SK-N-SH (cell line): ENCODE measurements around the gene RCSD1. TPM values are rescaled to one million over a fixed set of nuclear protein-coding genes. Genes with fewer than 3 reads are reported as not detected.

Experiments
- CTCF ChIA-PET: fragments of 300-600, 350-600 bp; formaldehyde crosslinking; extraction: SDS; loops from one replicate; lab custom pipeline; 2021; lab: Yijun Ruan, JAX
- POLR2A ChIA-PET: fragments of 350-600 bp; sonication (Branson Sonifier 250); formaldehyde crosslinking; extraction: SDS; loops from one replicate; lab custom pipeline; 2020; ENCODE audit warnings: antibody characterized with exemption, inconsistent platforms; lab: Yijun Ruan, JAX
- DNase-seq: peaks from one replicate; pipeline ENCODE4 v3.0.0; 2012
- H2AFZ ChIP-seq: fragments of 200-600 bp; sonication (generic); 2 replicates; pipeline ENCODE4 v1.8.1; 2016; ENCODE audit warnings: antibody characterized with exemption, mild to moderate bottlenecking, low read depth
- H3F3A ChIP-seq: fragments of 200-600 bp; sonication (generic); replicated peaks from 2 replicates; pipeline ENCODE3; 2016; ENCODE audit warnings: antibody characterized with exemption, mild to moderate bottlenecking; ENCODE audit not compliant: insufficient read depth
- H3K27ac ChIP-seq, 2 experiments: fragments of 200-500 bp in 1 of 2; fragments of 200-600 bp in 1 of 2; sonication (Bioruptor generic) in 1 of 2; sonication (generic), shearing (Covaris generic) in 1 of 2; 2 replicates each; pipeline versions ENCODE4 v1.5.1 to v1.6.1; 2014 to 2016; ENCODE audit warnings: low read depth in 2 of 2, inconsistent platforms in 1 of 2, low read length in 1 of 2, mild to moderate bottlenecking in 1 of 2, mixed read lengths in 1 of 2
- H3K27me3 ChIP-seq: fragments of 200-600 bp; sonication (generic), shearing (Covaris generic); 2 replicates; pipeline ENCODE4 v1.6.1; 2016; ENCODE audit warnings: mixed run types; ENCODE audit not compliant: insufficient read depth
- H3K36me3 ChIP-seq, 2 experiments: fragments of 200-500 bp in 1 of 2; fragments of 200-600 bp in 1 of 2; sonication (Bioruptor generic) in 1 of 2; sonication (generic) in 1 of 2; replicated peaks in 1 of 2; 2 replicates each; pipeline versions ENCODE3 to v1.5.1; 2014 to 2016; ENCODE audit warnings: low read length in 1 of 2, mild to moderate bottlenecking in 1 of 2; ENCODE audit not compliant: insufficient read depth in 2 of 2, control insufficient read depth in 1 of 2
- H3K4me1 ChIP-seq, 2 experiments: fragments of 200-500 bp in 1 of 2; fragments of 200-600 bp in 1 of 2; sonication (Bioruptor generic) in 1 of 2; sonication (generic), shearing (Covaris generic) in 1 of 2; 2 replicates each; pipeline versions ENCODE4 v1.5.1 to v1.6.1; 2014 to 2016; ENCODE audit warnings: low read depth in 1 of 2, low read length in 1 of 2, mixed run types in 1 of 2; ENCODE audit not compliant: insufficient read depth in 2 of 2, control insufficient read depth in 1 of 2
- H3K4me2 ChIP-seq: fragments of 200-600 bp; sonication (generic), shearing (Covaris generic); 2 replicates; pipeline ENCODE4 v1.6.1; 2017; ENCODE audit warnings: mixed run types
- H3K4me3 ChIP-seq, 2 experiments: fragments of 200-500 bp in 1 of 2; fragments of 200-600 bp in 1 of 2; sonication (Bioruptor generic) in 1 of 2; sonication (generic), shearing (Covaris generic) in 1 of 2; 2 replicates each; pipeline versions ENCODE4 v1.5.1 to v1.8.1; 2014 to 2016; ENCODE audit warnings: low read depth in 2 of 2, inconsistent platforms in 1 of 2, low read length in 1 of 2, mild to moderate bottlenecking in 1 of 2, mixed read lengths in 1 of 2, moderate library complexity in 1 of 2
- H3K79me2 ChIP-seq: fragments of 200-600 bp; sonication (generic); 2 replicates; pipeline ENCODE4 v1.8.1; 2017; ENCODE audit warnings: mild to moderate bottlenecking; ENCODE audit not compliant: insufficient read depth
- H3K9ac ChIP-seq: fragments of 200-600 bp; sonication (generic); 2 replicates; pipeline ENCODE4 v1.6.1; 2017; ENCODE audit warnings: mixed run types
- H3K9me2 ChIP-seq: fragments of 200-600 bp; sonication (generic); 2 replicates; pipeline ENCODE4 v1.6.1; 2017; ENCODE audit warnings: mixed run types
- H3K9me3 ChIP-seq: fragments of 200-600 bp; sonication (generic); 2 replicates; pipeline ENCODE4 v1.6.1; 2017; ENCODE audit warnings: mixed run types, mild to moderate bottlenecking, moderate library complexity
- H4K20me1 ChIP-seq: fragments of 200-600 bp; sonication (generic); 2 replicates; pipeline ENCODE4 v1.6.1; 2017; ENCODE audit warnings: mild to moderate bottlenecking, mixed run types; ENCODE audit not compliant: insufficient read depth
- CTCF ChIP-seq: fragments of 200-600 bp; sonication (generic); IDR thresholded peaks from 2 replicates; pipeline ENCODE4 v1.6.1; 2017; ENCODE audit warnings: antibody characterized with exemption, mild to moderate bottlenecking, moderate library complexity
- ELF1 ChIP-seq: IDR thresholded peaks from 2 replicates; pipeline ENCODE4 v1.4.0; 2012
- EP300 ChIP-seq, 2 experiments: IDR thresholded peaks; 2 replicates each; pipeline versions ENCODE4 v1.4.0 to v1.6.1; 2012; ENCODE audit warnings: borderline replicate concordance in 1 of 2, low read depth in 1 of 2, low read length in 1 of 2
- EZH2phosphoT487 ChIP-seq: fragments of 200-600 bp; sonication (generic); IDR thresholded peaks from 2 replicates; pipeline ENCODE4 v1.6.1; 2017; ENCODE audit warnings: low read depth, mixed run types, mild to moderate bottlenecking, antibody characterized with exemption, moderate library complexity, borderline replicate concordance
- FOXJ3 ChIP-seq: sonication (generic); formaldehyde crosslinking; IDR thresholded peaks from 2 replicates; pipeline ENCODE4 v1.5.1; 2020; ENCODE audit warnings: mild to moderate bottlenecking, missing genetic modification reagents
- GABPA ChIP-seq: IDR thresholded peaks from 2 replicates; pipeline ENCODE4 v1.4.0; 2012; ENCODE audit warnings: low read depth, mild to moderate bottlenecking
- GATA2 ChIP-seq: sonication (generic); formaldehyde crosslinking; IDR thresholded peaks from 2 replicates; pipeline ENCODE4 v1.5.0; 2020; ENCODE audit warnings: mild to moderate bottlenecking, missing genetic modification reagents
- MEF2A ChIP-seq: IDR thresholded peaks from 2 replicates; pipeline ENCODE4 v1.4.0; 2012; ENCODE audit warnings: low read depth, borderline replicate concordance
- MXI1 ChIP-seq: IDR thresholded peaks from 2 replicates; pipeline ENCODE4 v1.6.1; 2012; ENCODE audit warnings: mild to moderate bottlenecking, low read depth, low read length, improper control_type of control experiment
- NFIC ChIP-seq: IDR thresholded peaks from 2 replicates; pipeline ENCODE4 v1.4.0; 2012; ENCODE audit warnings: borderline replicate concordance
- POLR2AphosphoS5 ChIP-seq: IDR thresholded peaks from 2 replicates; pipeline ENCODE4 v1.6.1; 2012; ENCODE audit warnings: low read depth, low read length
- RAD21 ChIP-seq: IDR thresholded peaks from 2 replicates; pipeline ENCODE4 v1.6.1; 2012; ENCODE audit warnings: mild to moderate bottlenecking, low read length
- RFX5 ChIP-seq: IDR thresholded peaks from 2 replicates; pipeline ENCODE4 v1.6.1; 2012; ENCODE audit warnings: mild to moderate bottlenecking, improper control_type of control experiment, low read length
- SMC3 ChIP-seq: IDR thresholded peaks from 2 replicates; pipeline ENCODE4 v1.6.1; 2012; ENCODE audit warnings: low read depth, low read length, improper control_type of control experiment
- USF2 ChIP-seq: fragments of 150-350 bp; IDR thresholded peaks from 2 replicates; pipeline ENCODE4 v1.6.1; 2017; ENCODE audit warnings: antibody characterized with exemption, low read length, low read depth, borderline replicate concordance
- YY1 ChIP-seq: IDR thresholded peaks from 2 replicates; pipeline ENCODE4 v1.4.0; 2012; ENCODE audit warnings: low read depth, mild to moderate bottlenecking
- WGBS: methylation state at CpG from one replicate; pipeline ENCODE4 v1.1.6; 2017; ENCODE audit warnings: low lambda C conversion rate; 5-methylcytosine and 5-hydroxymethylcytosine counted together
- polyA plus RNA-seq, 3 experiments: library from polyadenylated mRNA; depleted of rRNA; stranded (reverse); fragments of >200 nt; gene quantifications; 2 replicates each; pipeline ENCODE4 v1.2.3, GENCODE V29; 2012
- TF ChIP-seq, protein P1 (sequence below): IDR thresholded peaks from 2 replicates; pipeline ENCODE4 v1.4.0; 2012; ENCODE audit warnings: low read depth, borderline replicate concordance
- TF ChIP-seq, protein P2 (sequence below): IDR thresholded peaks from 2 replicates; pipeline ENCODE4 v1.6.1; 2012; ENCODE audit warnings: mild to moderate bottlenecking, low read depth, low read length, moderate library complexity

RCSD1 gene
- polyA plus RNA-seq, 1 of the 3 experiments (the other 2 are of a cell fraction) = 0.02 TPM

- TF ChIP-seq, protein P1, sequence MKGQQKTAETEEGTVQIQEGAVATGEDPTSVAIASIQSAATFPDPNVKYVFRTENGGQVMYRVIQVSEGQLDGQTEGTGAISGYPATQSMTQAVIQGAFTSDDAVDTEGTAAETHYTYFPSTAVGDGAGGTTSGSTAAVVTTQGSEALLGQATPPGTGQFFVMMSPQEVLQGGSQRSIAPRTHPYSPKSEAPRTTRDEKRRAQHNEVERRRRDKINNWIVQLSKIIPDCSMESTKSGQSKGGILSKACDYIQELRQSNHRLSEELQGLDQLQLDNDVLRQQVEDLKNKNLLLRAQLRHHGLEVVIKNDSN = no peak
- TF ChIP-seq EP300 (IDR thresholded peaks at IDR 0.05; ENCODE audit: borderline replicate concordance in 1 of 2, low read depth in 1 of 2, low read length in 1 of 2) (no peak), YY1 (no peak), GATA2 (no peak), GABPA (no peak), RAD21 (no peak)
Measured at GRCh38 chr1:167737169-167737568, 107.1 kb downstream of the RCSD1 start (continued).

- Histone ChIP-seq H2AFZ (no peak overlapping the region), H3K4me1 (no peaks in the 10 kb centered on the region), H3K79me2 (peaks cover 93% of the 10 kb centered on the region; the same call in 1 of the 2 replicates), H3K27ac (no peak overlapping the region), H3K4me3 (no peak overlapping the region), H3K27me3 (no peaks in the 10 kb centered on the region), H3K9ac (no peak overlapping the region), H3F3A (peaks cover 7% of the 10 kb centered on the region), H3K9me2 (no peaks in the 10 kb centered on the region), H4K20me1 (peaks cover 8% of the 10 kb centered on the region; the same call in 1 of the 2 replicates), H3K9me3 (no peaks in the 10 kb centered on the region), H3K4me2 (no peak overlapping the region), H3K36me3 (peaks cover 0 to 6% of the 10 kb centered on the region in 2 experiments)
- DNase-seq = no peak
- POLR2A ChIA-PET = no interaction called here
- CTCF ChIA-PET = interaction anchor here (1.3 to 1.6 kb wide), 2 partner anchors 15 to 23 kb away, joined by 3 to 5 read pairs; no protein-coding TSS in a partner anchor
- WGBS = 97% methylated on average over 8 of the region's 8 CpGs
- no peak for TF ChIP-seq YY1
Measured at GRCh38 chr1:167738158-167738557, 108.1 kb downstream of the RCSD1 start.

DNA sequence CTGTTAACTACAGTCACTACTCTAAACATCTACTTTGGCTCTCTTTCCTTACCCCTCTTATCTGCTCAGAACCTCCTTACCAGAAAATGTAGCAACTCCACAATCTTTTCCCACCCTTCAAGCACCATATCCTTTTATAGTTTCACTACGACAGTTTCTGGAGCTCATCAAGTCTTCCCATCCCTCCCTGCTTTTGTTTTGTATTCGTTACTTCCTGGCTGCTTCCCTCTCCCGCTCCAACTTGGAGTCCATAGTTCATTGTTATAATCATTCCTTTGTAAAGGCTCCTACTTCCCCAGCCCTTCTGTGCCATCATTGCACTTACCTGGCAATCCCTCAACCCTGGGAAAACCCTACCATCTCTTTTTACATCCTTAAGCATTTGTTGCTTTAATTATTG is 109.7 kb downstream of the RCSD1 start:
- peaks cover 0 to 2% of the 10 kb centered on the region in 2 experiments for H3K36me3 ChIP-seq
- H3K4me1 ChIP-seq = no peaks in the 10 kb centered on the region
- H3K4me2 ChIP-seq = no peak overlapping the region
- H3K9ac ChIP-seq = no peak overlapping the region
- ChIA-PET POLR2A (no interaction called here), CTCF (interaction anchor here (1.0 kb wide), 1 partner anchor 18 kb away, joined by 3 read pairs; the partner anchor contains the start of gene MPZL1)
- H3F3A ChIP-seq = peaks cover 6% of the 10 kb centered on the region
- no peak for DNase-seq
- peaks cover 19% of the 10 kb centered on the region for H4K20me1 ChIP-seq
- H3K79me2 ChIP-seq = peaks cover 97% of the 10 kb centered on the region
- H2AFZ ChIP-seq = no peak overlapping the region
- H3K27ac ChIP-seq = no peak overlapping the region
- no peaks in the 10 kb centered on the region for H3K9me3 ChIP-seq
- H3K27me3 ChIP-seq = no peaks in the 10 kb centered on the region
- no peaks in the 10 kb centered on the region for H3K9me2 ChIP-seq
- H3K4me3 ChIP-seq = no peak overlapping the region
- WGBS = 95% methylated on average over 3 of the region's 3 CpGs
- TF ChIP-seq MEF2A (no peak), CTCF (no peak), ELF1 (no peak), POLR2AphosphoS5 (no peak), SMC3 (no peak), GABPA (no peak), RFX5 (no peak), MXI1 (no peak), EP300 (IDR thresholded peaks at IDR 0.05; ENCODE audit: borderline replicate concordance in 1 of 2, low read depth in 1 of 2, low read length in 1 of 2) (no peak), USF2 (no peak), FOXJ3 (CRISPR knock-in tag) (no peak), EZH2phosphoT487 (no peak), NFIC (no peak)
- TF ChIP-seq, protein P2, sequence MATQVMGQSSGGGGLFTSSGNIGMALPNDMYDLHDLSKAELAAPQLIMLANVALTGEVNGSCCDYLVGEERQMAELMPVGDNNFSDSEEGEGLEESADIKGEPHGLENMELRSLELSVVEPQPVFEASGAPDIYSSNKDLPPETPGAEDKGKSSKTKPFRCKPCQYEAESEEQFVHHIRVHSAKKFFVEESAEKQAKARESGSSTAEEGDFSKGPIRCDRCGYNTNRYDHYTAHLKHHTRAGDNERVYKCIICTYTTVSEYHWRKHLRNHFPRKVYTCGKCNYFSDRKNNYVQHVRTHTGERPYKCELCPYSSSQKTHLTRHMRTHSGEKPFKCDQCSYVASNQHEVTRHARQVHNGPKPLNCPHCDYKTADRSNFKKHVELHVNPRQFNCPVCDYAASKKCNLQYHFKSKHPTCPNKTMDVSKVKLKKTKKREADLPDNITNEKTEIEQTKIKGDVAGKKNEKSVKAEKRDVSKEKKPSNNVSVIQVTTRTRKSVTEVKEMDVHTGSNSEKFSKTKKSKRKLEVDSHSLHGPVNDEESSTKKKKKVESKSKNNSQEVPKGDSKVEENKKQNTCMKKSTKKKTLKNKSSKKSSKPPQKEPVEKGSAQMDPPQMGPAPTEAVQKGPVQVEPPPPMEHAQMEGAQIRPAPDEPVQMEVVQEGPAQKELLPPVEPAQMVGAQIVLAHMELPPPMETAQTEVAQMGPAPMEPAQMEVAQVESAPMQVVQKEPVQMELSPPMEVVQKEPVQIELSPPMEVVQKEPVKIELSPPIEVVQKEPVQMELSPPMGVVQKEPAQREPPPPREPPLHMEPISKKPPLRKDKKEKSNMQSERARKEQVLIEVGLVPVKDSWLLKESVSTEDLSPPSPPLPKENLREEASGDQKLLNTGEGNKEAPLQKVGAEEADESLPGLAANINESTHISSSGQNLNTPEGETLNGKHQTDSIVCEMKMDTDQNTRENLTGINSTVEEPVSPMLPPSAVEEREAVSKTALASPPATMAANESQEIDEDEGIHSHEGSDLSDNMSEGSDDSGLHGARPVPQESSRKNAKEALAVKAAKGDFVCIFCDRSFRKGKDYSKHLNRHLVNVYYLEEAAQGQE = no peak
